Measurements from ENCODE around the gene MACROD2.

- TF ChIP-seq TAF1 (IDR thresholded peaks at IDR 0.05; ENCODE audit: borderline replicate concordance, insufficient read depth, low read length) (no peak), REST (IDR thresholded peaks at IDR 0.05; ENCODE audit: insufficient read depth in 1 of 2, low read depth in 2 of 2, low read length in 2 of 2) (no peak)
These were observed 731.3 kb downstream of the MACROD2 start for GRCh38 chr20:14726591-14726990.
